Measurements from ENCODE around the gene CSH1.

CSH1 gene

DNA sequence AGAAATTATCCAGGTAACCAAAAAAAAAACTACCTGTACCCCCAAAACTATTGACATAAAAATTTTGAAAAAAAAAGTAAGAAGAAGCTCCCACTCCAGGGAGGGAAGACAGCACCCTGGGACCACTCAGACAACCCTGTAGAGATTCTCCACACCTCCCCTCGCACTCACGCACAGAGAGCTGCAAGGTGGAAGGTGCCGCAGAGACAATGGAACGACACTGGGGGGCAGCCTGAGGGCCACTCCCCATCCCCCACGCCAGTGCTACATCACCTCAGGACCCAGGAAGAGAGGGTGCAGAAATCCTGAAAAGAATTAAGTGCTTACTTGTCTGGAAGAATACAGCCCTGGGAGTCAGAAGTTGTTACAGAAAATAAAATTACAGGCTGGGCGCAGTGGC, 40.9 kb upstream of the CSH1 start:
- Histone ChIP-seq H3K27ac (ENCODE audit: low read depth, low read length) (no peak overlapping the region), H3K27me3 (ENCODE audit: control insufficient read depth in 1 of 2, insufficient read depth in 2 of 2, low read length in 2 of 2) (peaks cover 0 to 3% of the 10 kb centered on the region in 2 donors), H3K4me3 (ENCODE audit: low read depth in 1 of 2, low read length in 2 of 2) (no peak overlapping the region), H3K9ac (ENCODE audit: low read length) (no peak overlapping the region), H3K36me3 (ENCODE audit: insufficient read depth, low read length) (no peaks in the 10 kb centered on the region), H3K4me1 (ENCODE audit: insufficient read depth, low read length) (no peaks in the 10 kb centered on the region), H3K9me3 (ENCODE audit: low read length) (no peaks in the 10 kb centered on the region)

DNA sequence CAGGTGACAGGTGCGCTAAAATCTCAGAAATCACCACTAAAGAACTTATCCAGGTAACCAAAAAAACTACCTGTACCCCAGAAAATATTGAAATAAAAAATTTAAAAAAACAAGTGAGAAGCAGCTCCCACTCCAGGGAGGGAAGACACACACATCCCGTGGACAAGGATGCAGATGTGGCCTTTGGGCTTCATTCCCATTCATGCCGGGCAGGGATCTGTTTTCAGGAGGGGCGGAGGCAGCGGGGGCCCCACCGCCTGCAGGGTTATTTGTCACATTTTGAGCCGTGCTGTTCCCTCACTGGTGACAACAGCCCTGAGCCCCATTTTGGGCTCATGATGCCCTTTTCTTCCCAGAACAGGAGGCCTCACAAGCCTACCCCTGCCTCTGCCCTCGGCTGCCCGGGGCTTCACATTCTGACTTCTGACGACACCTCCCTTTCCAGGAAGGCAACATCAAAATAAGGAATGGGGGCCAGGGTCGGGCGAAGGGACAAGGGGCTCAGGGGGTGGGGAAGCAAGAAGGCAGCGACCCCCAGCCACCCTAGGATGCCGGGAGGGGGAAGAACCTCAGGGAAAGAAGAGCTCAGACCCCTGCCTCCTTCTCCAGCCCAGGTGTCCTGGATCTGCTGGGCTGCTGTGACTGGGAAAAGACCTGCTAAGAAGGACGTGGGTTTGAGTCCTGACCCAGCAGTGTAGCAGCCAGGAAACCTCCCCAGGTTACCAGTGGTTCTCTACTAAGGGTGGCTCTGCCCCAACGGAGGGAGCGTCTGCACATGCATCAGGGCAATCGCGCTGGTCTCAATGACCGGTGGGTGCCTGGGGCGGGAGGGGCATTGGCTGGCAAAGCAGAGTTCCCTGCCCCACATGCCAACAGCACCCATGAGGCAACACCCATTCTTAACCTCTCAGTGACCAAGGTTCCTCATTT, 38.1 kb upstream of the CSH1 start:
- no peak overlapping the region for H3K27ac ChIP-seq (ENCODE audit: low read depth, low read length)
- peaks cover 0 to 4% of the 10 kb centered on the region in 2 donors for H3K27me3 ChIP-seq (ENCODE audit: control insufficient read depth in 1 of 2, insufficient read depth in 2 of 2, low read length in 2 of 2)
- no peak overlapping the region for H3K4me3 ChIP-seq (ENCODE audit: low read depth in 1 of 2, low read length in 2 of 2)
- no peaks in the 10 kb centered on the region for H3K9me3 ChIP-seq (ENCODE audit: low read length)
- no peaks in the 10 kb centered on the region for H3K36me3 ChIP-seq (ENCODE audit: insufficient read depth, low read length)
- no peak overlapping the region for H3K9ac ChIP-seq (ENCODE audit: low read length)
- H3K4me1 ChIP-seq (ENCODE audit: insufficient read depth, low read length) = no peaks in the 10 kb centered on the region

DNA sequence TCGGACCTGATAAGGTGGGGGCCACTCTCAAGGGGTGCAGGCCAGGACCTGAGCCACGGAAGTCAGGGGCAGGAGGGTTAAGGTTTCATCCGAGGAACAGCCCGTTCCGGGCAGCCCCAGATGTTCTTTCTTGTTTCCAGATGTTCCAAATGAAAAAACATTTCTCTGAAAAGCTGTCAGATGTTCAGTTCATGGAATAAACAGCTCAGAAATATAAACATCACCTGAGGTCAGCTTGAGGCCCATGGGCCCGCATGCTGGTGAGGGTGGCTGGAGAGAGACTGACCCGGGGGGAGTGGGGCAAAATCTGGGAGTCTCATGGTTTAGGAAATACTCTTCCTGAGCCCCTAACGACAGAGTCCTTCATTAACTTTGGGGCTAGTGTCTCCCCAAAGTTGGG, 37.2 kb upstream of the CSH1 start:
- Histone ChIP-seq H3K4me1 (ENCODE audit: insufficient read depth, low read length) (no peaks in the 10 kb centered on the region), H3K4me3 (ENCODE audit: low read depth in 1 of 2, low read length in 2 of 2) (no peak overlapping the region), H3K36me3 (ENCODE audit: insufficient read depth, low read length) (no peaks in the 10 kb centered on the region), H3K27me3 (ENCODE audit: control insufficient read depth in 1 of 2, insufficient read depth in 2 of 2, low read length in 2 of 2) (peaks cover 0 to 4% of the 10 kb centered on the region in 2 donors), H3K9me3 (ENCODE audit: low read length) (no peaks in the 10 kb centered on the region), H3K9ac (ENCODE audit: low read length) (no peak overlapping the region), H3K27ac (ENCODE audit: low read depth, low read length) (no peak overlapping the region)

DNA sequence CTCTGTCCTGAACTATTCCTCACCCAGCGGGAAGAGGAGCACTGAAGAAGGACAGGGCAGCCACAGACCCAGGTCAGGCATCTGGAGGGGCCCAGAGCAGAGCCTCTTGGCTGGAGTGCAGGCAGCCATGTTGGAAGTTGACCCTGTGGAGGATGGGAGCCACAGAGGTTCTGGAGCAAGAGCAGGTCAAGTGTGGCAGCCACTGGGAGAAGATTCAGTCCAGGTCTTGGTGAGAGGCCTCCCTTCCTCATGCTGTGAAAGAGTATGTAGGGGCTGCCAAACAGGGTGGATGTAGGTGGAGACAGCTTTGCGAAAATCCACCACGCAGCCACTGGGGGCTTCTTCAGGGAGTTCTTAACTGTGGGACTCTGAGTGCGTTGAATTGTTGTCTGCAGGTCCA, 36.3 kb upstream of the CSH1 start:
- no peak overlapping the region for H3K27ac ChIP-seq (ENCODE audit: low read depth, low read length)

DNA sequence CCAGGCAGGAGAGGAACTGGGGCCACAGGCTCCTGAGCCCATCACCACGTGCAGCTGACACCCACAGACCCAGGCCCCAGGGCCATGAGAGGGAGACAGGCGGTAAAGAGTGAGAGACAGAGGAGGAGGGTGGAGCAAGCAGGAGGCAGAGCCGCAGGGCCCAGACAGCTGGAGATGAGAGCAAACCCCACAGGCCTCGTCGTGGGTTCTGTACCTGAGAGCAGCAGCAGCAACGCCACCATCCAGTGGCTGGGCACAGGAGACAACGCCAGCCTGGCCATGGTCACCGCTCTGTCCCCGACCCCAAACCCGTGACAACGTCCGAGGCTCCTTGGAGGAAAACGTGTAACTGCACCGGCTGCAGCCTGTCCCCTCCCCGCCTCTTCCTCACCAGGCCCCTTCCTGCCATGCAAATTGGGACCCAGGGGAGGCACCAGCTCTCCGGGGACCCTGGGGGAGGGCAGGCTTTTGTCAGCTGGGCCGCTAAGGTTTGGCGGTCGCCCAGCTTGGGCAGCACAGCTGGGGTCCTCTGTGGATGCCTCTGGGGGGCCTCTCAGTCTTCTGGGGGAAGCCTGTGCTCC, 35.7 kb upstream of the CSH1 start, which contains the start of gene CD79B:
Gene CD79B, minus strand, starts transcription at position 351 of the 581 bp plus-strand sequence. Its CDS starts 70 bp downstream, at position 281.
- Histone ChIP-seq H3K27me3 (ENCODE audit: control insufficient read depth in 1 of 2, insufficient read depth in 2 of 2, low read length in 2 of 2) (peaks cover 0 to 4% of the 10 kb centered on the region in 2 donors), H3K4me3 (ENCODE audit: low read depth in 1 of 2, low read length in 2 of 2) (no peak within 1 kb of the TSS), H3K9ac (ENCODE audit: low read length) (no peak within 1 kb of the TSS), H3K4me1 (ENCODE audit: insufficient read depth, low read length) (no peaks in the 10 kb centered on the region), H3K36me3 (ENCODE audit: insufficient read depth, low read length) (no peaks in the 10 kb centered on the region), H3K9me3 (ENCODE audit: low read length) (no peaks in the 10 kb centered on the region), H3K27ac (ENCODE audit: low read depth, low read length) (no peak within 1 kb of the TSS)

More for the DNA sequence above, 36.3 kb upstream of the CSH1 start:
- Histone ChIP-seq H3K36me3 (ENCODE audit: insufficient read depth, low read length) (no peaks in the 10 kb centered on the region), H3K4me1 (ENCODE audit: insufficient read depth, low read length) (no peaks in the 10 kb centered on the region), H3K4me3 (ENCODE audit: low read depth in 1 of 2, low read length in 2 of 2) (no peak overlapping the region), H3K9ac (ENCODE audit: low read length) (no peak overlapping the region), H3K27me3 (ENCODE audit: control insufficient read depth in 1 of 2, insufficient read depth in 2 of 2, low read length in 2 of 2) (peaks cover 0 to 4% of the 10 kb centered on the region in 2 donors), H3K9me3 (ENCODE audit: low read length) (no peaks in the 10 kb centered on the region)

DNA sequence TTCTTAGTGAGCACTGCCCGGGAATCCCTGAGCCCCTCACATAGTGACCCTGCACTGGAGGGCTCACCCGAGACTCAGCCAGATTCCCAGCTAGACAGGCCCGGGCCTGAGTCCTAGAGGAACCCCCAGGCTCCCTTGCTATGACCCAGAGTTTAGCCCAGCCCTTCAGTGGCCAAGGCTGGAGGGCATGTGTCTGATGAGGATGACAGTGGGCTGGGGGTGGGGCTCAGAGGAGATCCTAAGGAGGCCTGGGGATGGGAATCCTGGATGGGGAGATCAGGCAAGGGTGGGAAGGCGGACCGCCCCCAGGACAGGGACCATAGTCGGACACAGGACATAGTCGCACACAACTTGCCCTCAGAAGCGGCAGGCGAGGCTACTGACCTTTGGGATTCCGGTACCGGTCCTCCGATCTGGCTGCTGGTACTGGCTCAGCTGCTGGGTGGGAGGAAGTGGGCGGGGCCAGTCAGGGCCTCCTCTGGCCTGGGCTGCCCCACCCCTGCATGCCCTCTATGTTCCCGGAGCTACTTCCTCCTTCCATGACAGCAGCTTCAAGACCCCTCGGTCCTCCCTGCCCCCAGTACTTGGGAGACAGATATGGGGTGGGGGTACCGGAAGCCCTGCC, 34.7 kb upstream of the CSH1 start:
- Histone ChIP-seq H3K9me3 (ENCODE audit: low read length) (no peaks in the 10 kb centered on the region), H3K27ac (ENCODE audit: low read depth, low read length) (no peak overlapping the region), H3K36me3 (ENCODE audit: insufficient read depth, low read length) (no peaks in the 10 kb centered on the region), H3K4me1 (ENCODE audit: insufficient read depth, low read length) (no peaks in the 10 kb centered on the region), H3K4me3 (ENCODE audit: low read depth in 1 of 2, low read length in 2 of 2) (no peak overlapping the region), H3K27me3 (ENCODE audit: control insufficient read depth in 1 of 2, insufficient read depth in 2 of 2, low read length in 2 of 2) (peaks cover 0 to 4% of the 10 kb centered on the region in 2 donors), H3K9ac (ENCODE audit: low read length) (no peak overlapping the region)

DNA sequence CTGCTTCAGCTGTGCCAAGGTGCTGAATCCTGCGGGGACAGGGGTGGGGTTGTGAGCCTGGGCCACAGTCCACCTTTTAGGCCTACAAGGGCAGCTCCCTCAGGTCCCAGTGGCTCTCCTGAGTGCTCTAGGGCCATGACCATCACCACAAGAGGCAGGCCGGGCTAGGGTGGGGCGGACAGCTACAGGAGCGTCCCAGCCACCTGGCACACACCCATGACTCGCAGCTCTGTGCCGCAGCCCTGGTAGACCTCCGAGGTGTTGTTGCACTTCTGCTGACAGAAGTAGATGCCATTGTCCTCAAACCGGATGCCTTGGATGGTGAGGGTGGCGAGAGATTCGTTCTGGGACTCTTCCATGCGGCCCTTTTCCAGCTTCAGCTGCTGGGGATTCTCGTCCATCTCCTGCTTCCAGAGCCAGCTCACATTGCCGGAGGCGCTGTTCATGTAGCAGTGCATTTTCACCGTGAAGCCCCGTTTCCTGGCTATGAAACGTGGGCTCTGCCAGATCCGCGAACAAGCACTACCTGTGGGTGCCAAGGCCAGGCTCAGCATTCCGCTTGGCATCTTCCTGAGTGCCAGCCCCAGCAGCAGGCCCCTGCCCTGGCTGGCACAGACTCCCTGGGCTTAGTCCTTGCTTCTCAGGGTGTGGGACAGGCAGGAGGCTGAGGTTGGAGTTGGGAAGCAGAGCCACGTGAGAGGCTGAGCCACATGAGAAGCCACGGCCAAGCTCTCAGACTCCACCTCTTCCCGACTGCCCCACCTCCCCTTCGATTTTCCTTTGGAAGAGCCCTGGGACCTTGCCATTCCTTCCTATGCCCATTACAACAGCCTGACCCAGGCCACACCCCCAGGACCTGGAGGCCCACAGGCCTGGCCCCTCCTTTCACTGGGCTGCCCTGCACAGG, 33.7 kb upstream of the CSH1 start:
- H3K27me3 ChIP-seq (ENCODE audit: control insufficient read depth in 1 of 2, insufficient read depth in 2 of 2, low read length in 2 of 2) = peaks cover 0 to 4% of the 10 kb centered on the region in 2 donors
- no peaks in the 10 kb centered on the region for H3K4me1 ChIP-seq (ENCODE audit: insufficient read depth, low read length)
- no peaks in the 10 kb centered on the region for H3K9me3 ChIP-seq (ENCODE audit: low read length)
- no peaks in the 10 kb centered on the region for H3K36me3 ChIP-seq (ENCODE audit: insufficient read depth, low read length)
- H3K9ac ChIP-seq (ENCODE audit: low read length) = no peak overlapping the region
- H3K27ac ChIP-seq (ENCODE audit: low read depth, low read length) = no peak overlapping the region
- no peak overlapping the region for H3K4me3 ChIP-seq (ENCODE audit: low read depth in 1 of 2, low read length in 2 of 2)

DNA sequence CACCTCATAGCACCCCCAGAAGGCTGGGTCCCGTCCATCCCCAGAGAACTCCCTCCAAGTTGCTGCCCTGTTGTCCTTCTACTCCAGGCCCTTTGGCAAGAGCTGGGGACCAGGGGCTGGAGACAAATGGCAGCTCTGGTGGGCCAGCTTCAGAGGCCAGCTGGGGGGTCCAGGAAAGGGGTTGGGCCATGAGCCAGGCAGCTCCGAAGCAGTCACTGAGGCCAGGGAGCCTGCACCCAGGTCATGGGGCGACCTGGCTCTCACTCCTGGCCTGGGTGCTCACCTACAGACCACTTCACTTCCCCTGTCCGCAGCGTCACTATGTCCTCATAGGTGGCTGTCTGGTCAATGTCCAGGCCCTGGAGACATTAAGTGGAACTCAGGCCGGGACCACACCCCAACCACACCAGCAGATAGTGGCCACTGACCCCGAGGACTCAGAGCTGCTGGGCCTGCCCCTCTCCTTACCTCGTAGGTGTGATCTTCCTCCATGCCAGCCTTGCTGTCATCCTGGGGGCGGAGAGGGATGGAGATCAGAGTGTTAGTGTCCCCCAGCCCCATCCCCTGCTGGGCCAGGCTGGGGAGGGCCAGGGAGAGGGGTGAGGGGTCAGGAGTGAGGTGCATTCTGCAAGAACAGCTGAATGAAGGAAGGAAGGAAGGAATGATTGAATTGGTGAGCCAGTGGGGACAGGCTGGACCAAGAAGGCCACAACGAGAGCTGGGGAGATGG, 32.8 kb upstream of the CSH1 start:
- H3K27me3 ChIP-seq (ENCODE audit: control insufficient read depth in 1 of 2, insufficient read depth in 2 of 2, low read length in 2 of 2) = peaks cover 0 to 4% of the 10 kb centered on the region in 2 donors
- H3K9me3 ChIP-seq (ENCODE audit: low read length) = no peaks in the 10 kb centered on the region
- H3K9ac ChIP-seq (ENCODE audit: low read length) = no peak overlapping the region
- H3K4me1 ChIP-seq (ENCODE audit: insufficient read depth, low read length) = no peaks in the 10 kb centered on the region
- no peak overlapping the region for H3K4me3 ChIP-seq (ENCODE audit: low read depth in 1 of 2, low read length in 2 of 2)
- H3K27ac ChIP-seq (ENCODE audit: low read depth, low read length) = no peak overlapping the region
- H3K36me3 ChIP-seq (ENCODE audit: insufficient read depth, low read length) = no peaks in the 10 kb centered on the region

DNA sequence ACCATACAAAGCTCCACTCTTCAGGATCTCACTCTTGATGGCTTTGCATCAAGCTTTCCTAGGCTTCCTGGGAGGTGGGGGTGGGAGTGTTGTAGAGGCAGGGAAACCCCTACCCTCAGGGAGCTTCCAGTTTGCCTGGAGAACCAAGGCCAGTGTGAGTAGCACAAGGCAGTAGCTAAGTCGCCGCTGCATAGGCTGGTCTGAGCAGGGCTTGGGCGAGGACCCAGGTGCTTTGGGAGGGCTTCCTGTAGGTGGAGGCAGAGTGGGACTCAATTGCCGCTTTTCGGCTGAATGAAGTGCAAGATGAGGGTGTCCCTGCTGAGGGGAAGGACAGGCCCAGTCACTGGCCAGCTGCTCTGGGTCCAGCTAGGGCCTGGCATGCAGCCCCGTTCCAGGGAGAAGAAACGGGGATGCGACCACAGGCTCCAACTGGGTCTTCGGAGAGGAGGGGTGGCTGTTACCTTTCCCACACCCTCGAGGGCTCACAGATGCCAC, 31.8 kb upstream of the CSH1 start:
- H3K27ac ChIP-seq (ENCODE audit: low read depth, low read length) = no peak overlapping the region
- peaks cover 0 to 4% of the 10 kb centered on the region in 2 donors for H3K27me3 ChIP-seq (ENCODE audit: control insufficient read depth in 1 of 2, insufficient read depth in 2 of 2, low read length in 2 of 2)
- H3K36me3 ChIP-seq (ENCODE audit: insufficient read depth, low read length) = no peaks in the 10 kb centered on the region
- no peaks in the 10 kb centered on the region for H3K9me3 ChIP-seq (ENCODE audit: low read length)
- no peaks in the 10 kb centered on the region for H3K4me1 ChIP-seq (ENCODE audit: insufficient read depth, low read length)
- H3K4me3 ChIP-seq (ENCODE audit: low read depth in 1 of 2, low read length in 2 of 2) = no peak overlapping the region
- H3K9ac ChIP-seq (ENCODE audit: low read length) = no peak overlapping the region

DNA sequence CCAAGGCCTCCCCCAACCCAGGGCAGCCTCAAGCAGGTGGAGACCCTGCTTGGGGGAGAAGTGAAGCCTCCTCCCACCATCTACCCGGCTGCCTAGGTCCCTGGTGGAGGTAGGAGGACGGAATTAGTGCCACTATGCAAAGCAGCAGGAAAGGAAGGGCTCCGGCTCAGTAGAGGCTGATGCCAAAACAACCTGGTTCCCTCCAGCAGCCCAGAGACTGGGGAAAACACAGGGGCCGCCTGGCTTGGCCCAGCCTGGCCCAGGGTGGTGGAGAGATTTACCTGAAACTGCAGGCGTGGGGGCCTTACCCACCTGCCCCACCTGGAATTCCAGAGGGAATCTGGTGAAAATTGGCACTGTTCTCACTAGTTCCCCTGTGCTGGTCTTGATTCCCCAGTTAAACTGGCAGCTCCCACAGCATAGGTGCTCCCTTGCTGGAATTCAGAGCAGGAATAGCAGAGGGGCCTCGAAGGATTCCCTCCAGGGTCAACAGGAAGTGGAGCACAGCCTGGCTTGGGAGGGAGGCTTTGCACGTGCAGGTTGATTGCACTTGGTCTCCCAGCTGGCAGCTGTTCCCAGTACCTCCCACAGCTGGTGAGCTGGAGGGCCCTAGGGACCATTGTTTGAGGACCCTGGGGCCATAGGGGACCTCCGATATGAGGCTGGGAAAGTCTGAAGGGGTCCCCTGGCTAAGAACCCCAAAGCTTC, 31.2 kb upstream of the CSH1 start:
- Histone ChIP-seq H3K9me3 (ENCODE audit: low read length) (no peaks in the 10 kb centered on the region), H3K27me3 (ENCODE audit: control insufficient read depth in 1 of 2, insufficient read depth in 2 of 2, low read length in 2 of 2) (peaks cover 0 to 4% of the 10 kb centered on the region in 2 donors), H3K9ac (ENCODE audit: low read length) (no peak overlapping the region), H3K4me1 (ENCODE audit: insufficient read depth, low read length) (no peaks in the 10 kb centered on the region), H3K27ac (ENCODE audit: low read depth, low read length) (no peak overlapping the region), H3K36me3 (ENCODE audit: insufficient read depth, low read length) (no peaks in the 10 kb centered on the region), H3K4me3 (ENCODE audit: low read depth in 1 of 2, low read length in 2 of 2) (no peak overlapping the region)
